Trophoblast cell (in vitro differentiated cells and primary cell): ENCODE data around the gene PDIA5.

Experiments used
- DNase-seq, 2 donors: peaks; one replicate each; pipeline ENCODE4 v3.0.0-alpha.2; 2016
- H2AFZ ChIP-seq: 2 replicates; pipeline ENCODE4 v1.6.1; 2013; ENCODE audit warnings: low read length, moderate library complexity, mild to moderate bottlenecking; ENCODE audit not compliant: insufficient read depth, poor library complexity
- H2AK5ac ChIP-seq: 2 replicates; pipeline ENCODE4 v1.6.1; 2013; ENCODE audit warnings: mild to moderate bottlenecking, low read length
- H2BK120ac ChIP-seq: 2 replicates; pipeline ENCODE4 v1.6.1; 2013; ENCODE audit warnings: low read length, mild to moderate bottlenecking, moderate library complexity; ENCODE audit not compliant: insufficient read depth, poor library complexity
- H2BK12ac ChIP-seq: 2 replicates; pipeline ENCODE4 v1.6.1; 2013; ENCODE audit warnings: mild to moderate bottlenecking, low read length, moderate library complexity
- H2BK5ac ChIP-seq: 2 replicates; pipeline ENCODE4 v1.6.1; 2013; ENCODE audit warnings: low read length, low read depth, moderate library complexity, mild to moderate bottlenecking; ENCODE audit not compliant: poor library complexity
- H3K14ac ChIP-seq: 2 replicates; pipeline ENCODE4 v1.6.1; 2013; ENCODE audit warnings: mild to moderate bottlenecking, low read length
- H3K18ac ChIP-seq: 2 replicates; pipeline ENCODE4 v1.6.1; 2013; ENCODE audit warnings: mild to moderate bottlenecking, low read length
- H3K23ac ChIP-seq: 2 replicates; pipeline ENCODE4 v1.6.1; 2013; ENCODE audit warnings: low read length
- H3K27ac ChIP-seq: 2 replicates; pipeline ENCODE4 v1.5.1; 2013; ENCODE audit warnings: low read depth, mild to moderate bottlenecking, inconsistent platforms, low read length, moderate library complexity
- H3K27me3 ChIP-seq: 2 replicates; pipeline ENCODE4 v1.6.1; 2013; ENCODE audit warnings: inconsistent platforms, mild to moderate bottlenecking, low read length, moderate library complexity; ENCODE audit not compliant: insufficient read depth
- H3K36me3 ChIP-seq, 2 experiments: 1 replicate in 1 of 2; 2 replicates in 1 of 2; pipeline ENCODE4 v1.6.1; 2013; ENCODE audit warnings: low read length in 2 of 2, mild to moderate bottlenecking in 2 of 2, moderate library complexity in 1 of 2; ENCODE audit not compliant: insufficient read depth in 2 of 2, control insufficient read depth in 1 of 2
- H3K4ac ChIP-seq: 2 replicates; pipeline ENCODE4 v1.6.1; 2013; ENCODE audit warnings: low read depth, mild to moderate bottlenecking, low read length, moderate library complexity
- H3K4me1 ChIP-seq, 2 experiments: 1 replicate in 1 of 2; 2 replicates in 1 of 2; pipeline ENCODE4 v1.6.1; 2013; ENCODE audit warnings: low read length in 2 of 2, mild to moderate bottlenecking in 2 of 2, moderate library complexity in 1 of 2; ENCODE audit not compliant: insufficient read depth in 2 of 2, control insufficient read depth in 1 of 2
- H3K4me2 ChIP-seq: 2 replicates; pipeline ENCODE4 v1.6.1; 2013; ENCODE audit warnings: inconsistent platforms, mild to moderate bottlenecking, low read length, moderate library complexity
- H3K4me3 ChIP-seq: 2 replicates; pipeline ENCODE4 v1.5.1; 2013; ENCODE audit warnings: mild to moderate bottlenecking, low read depth, low read length, inconsistent platforms
- H3K79me1 ChIP-seq: one replicate; pipeline ENCODE4 v1.6.1; 2013; ENCODE audit warnings: low read length
- H3K79me2 ChIP-seq: 2 replicates; pipeline ENCODE4 v1.6.1; 2013; ENCODE audit warnings: low read length, mild to moderate bottlenecking; ENCODE audit not compliant: control insufficient read depth, insufficient read depth, poor library complexity
- H3K9ac ChIP-seq: 2 replicates; pipeline ENCODE4 v1.6.1; 2013; ENCODE audit warnings: mild to moderate bottlenecking, low read length
- H3K9me3 ChIP-seq: 2 replicates; pipeline ENCODE4 v1.6.1; 2013; ENCODE audit warnings: low read depth, mild to moderate bottlenecking, control low read depth, inconsistent platforms, low read length; ENCODE audit not compliant: insufficient read depth
- H4K12ac ChIP-seq: 2 replicates; pipeline ENCODE4 v1.6.1; 2013; ENCODE audit warnings: low read depth, mild to moderate bottlenecking, low read length, moderate library complexity
- H4K8ac ChIP-seq: 2 replicates; pipeline ENCODE4 v1.6.1; 2013; ENCODE audit warnings: low read depth, mild to moderate bottlenecking, low read length, moderate library complexity
- H4K91ac ChIP-seq: one replicate; pipeline ENCODE4 v1.6.1; 2013; ENCODE audit warnings: low read depth, mild to moderate bottlenecking, low read length, moderate library complexity
- WGBS: extraction: QIAGEN DNeasy Blood & Tissue Kit; methylation state at CpG from one replicate; pipeline ENCODE4 v1.1.7; 2013; ENCODE audit warnings: missing lambda C conversion rate; ENCODE audit not compliant: insufficient read length, insufficient coverage; ENCODE audit errors: extremely low coverage; 5-methylcytosine and 5-hydroxymethylcytosine counted together

PDIA5 gene

DNA sequence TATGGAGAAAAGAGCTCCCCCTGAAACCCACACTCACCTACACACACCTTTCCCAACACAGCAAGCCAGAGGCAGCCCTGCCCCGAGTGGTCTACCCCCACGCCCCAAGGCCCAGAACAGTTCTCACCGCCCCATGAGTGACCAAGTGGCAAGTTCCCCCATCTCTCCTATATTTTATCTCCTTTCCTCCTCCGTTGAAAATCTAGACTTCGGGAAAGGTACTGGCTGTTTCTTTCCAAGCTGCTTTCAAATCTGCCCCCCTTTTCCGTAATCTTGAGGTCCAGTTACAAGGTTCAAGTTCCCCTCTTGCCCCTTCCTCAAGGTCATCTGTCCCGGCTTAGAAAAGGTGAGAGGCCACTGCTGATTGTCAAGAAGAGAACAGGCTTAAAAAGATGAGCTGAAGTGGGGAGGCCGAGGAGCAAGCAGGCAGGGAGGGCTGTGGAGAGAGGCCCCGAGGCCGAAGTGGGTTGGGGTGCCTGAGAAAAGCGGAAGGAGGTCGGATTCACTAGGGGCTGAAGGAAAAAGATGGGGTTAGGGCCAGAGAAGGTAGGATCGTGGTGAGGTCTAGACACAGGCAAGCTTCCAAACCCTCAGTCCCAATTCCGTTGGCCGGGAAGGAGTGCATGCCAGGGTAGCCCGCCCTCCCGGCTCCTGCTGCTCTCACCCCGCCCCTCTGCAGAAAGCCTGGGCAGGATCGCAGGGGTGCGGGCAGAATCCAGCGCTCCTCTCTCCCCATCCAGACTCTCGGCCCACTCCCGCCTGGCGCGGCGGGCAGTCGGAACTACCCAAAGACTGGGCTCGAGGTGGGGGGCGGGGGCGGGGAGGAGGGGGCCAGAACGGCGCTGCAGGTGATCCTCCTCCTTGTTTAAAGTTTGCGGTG is 40.9 kb upstream of the PDIA5 start:
- DNase-seq: no peak
- H3K27ac ChIP-seq: no peak overlapping the region
- H3K79me1 ChIP-seq: peaks cover 3% of the 10 kb centered on the region
- H3K4me2 ChIP-seq: peak overlapping the region; percentile 85
- no peak overlapping the region for H3K4ac ChIP-seq
- no peak overlapping the region for H2AFZ ChIP-seq
- WGBS: no CpG with 5 or more reads among the region's 33 CpGs
- H3K9ac ChIP-seq: no peak overlapping the region
- H2BK12ac ChIP-seq: no peak overlapping the region
- H4K91ac ChIP-seq: no peak overlapping the region
- H3K79me2 ChIP-seq: no peaks in the 10 kb centered on the region
- H3K18ac ChIP-seq: no peak overlapping the region
- H4K12ac ChIP-seq: no peak overlapping the region
- no peak overlapping the region for H4K8ac ChIP-seq
- no peak overlapping the region for H2BK120ac ChIP-seq
- H3K36me3 ChIP-seq: no peaks in the 10 kb centered on the region
- H3K9me3 ChIP-seq: no peaks in the 10 kb centered on the region
- no peak overlapping the region for H2AK5ac ChIP-seq
- peaks cover 21 to 23% of the 10 kb centered on the region in 2 experiments for H3K4me1 ChIP-seq
- H3K4me3 ChIP-seq: no peak overlapping the region
- H3K27me3 ChIP-seq: peaks cover 31% of the 10 kb centered on the region
- H3K23ac ChIP-seq: no peak overlapping the region
- H3K14ac ChIP-seq: no peak overlapping the region
- no peak overlapping the region for H2BK5ac ChIP-seq

DNA sequence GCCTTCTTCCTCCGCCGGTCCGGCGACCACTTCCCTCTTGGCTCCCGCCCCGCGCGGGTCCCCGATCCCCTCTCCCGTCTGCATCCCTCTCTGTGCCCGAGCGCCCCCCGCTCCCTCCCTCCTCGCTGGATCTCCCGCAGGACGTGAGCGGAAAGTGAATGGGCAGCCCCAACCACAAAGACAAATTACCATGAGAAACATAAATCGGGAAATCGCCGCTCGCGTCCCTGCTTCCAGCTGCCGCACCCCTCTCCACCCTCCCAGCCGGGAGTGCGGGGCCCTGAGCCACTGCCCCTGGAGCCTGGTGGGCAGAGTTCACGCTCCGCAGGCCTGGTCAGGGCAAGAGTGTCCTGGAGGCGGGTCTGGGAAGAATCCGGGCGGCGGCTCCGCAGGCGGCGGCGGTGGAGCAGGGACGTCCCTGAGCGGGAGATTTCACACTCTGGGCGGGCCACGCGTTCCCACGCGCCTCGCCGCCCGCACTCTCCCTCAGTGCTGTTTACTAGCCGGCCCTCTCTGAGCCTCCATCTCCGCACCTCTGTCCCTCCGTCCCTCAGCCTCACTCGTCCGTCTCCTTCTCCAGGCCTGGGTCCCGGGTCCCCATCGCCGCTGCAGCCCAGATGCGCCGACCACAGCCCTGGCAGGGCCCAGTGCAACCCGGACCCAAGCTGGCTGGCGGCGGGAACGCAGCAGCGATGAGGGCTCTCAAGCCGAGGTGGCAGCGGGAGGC is 40.1 kb upstream of the PDIA5 start:
- H3K4me2 ChIP-seq: peak overlapping the region; percentile 85
- no peak overlapping the region for H2BK12ac ChIP-seq
- no CpG with 5 or more reads among the region's 62 CpGs for WGBS
- no peaks in the 10 kb centered on the region for H3K36me3 ChIP-seq
- peak in 1 of 2 donors; percentile 57 for DNase-seq
- H3K4me3 ChIP-seq: peak overlapping the region; percentile 51
- no peak overlapping the region for H3K14ac ChIP-seq
- no peak overlapping the region for H3K4ac ChIP-seq
- H3K4me1 ChIP-seq: peaks cover 15 to 20% of the 10 kb centered on the region in 2 experiments
- H2BK5ac ChIP-seq: no peak overlapping the region
- no peak overlapping the region for H2AK5ac ChIP-seq
- H3K18ac ChIP-seq: no peak overlapping the region
- H4K12ac ChIP-seq: no peak overlapping the region
- no peak overlapping the region for H3K27ac ChIP-seq
- no peak overlapping the region for H2AFZ ChIP-seq
- H3K23ac ChIP-seq: no peak overlapping the region
- H3K79me1 ChIP-seq: peaks cover 3% of the 10 kb centered on the region
- peaks cover 31% of the 10 kb centered on the region for H3K27me3 ChIP-seq
- no peak overlapping the region for H4K8ac ChIP-seq
- no peaks in the 10 kb centered on the region for H3K79me2 ChIP-seq
- H3K9ac ChIP-seq: no peak overlapping the region
- no peak overlapping the region for H4K91ac ChIP-seq
- H2BK120ac ChIP-seq: no peak overlapping the region
- no peaks in the 10 kb centered on the region for H3K9me3 ChIP-seq

DNA sequence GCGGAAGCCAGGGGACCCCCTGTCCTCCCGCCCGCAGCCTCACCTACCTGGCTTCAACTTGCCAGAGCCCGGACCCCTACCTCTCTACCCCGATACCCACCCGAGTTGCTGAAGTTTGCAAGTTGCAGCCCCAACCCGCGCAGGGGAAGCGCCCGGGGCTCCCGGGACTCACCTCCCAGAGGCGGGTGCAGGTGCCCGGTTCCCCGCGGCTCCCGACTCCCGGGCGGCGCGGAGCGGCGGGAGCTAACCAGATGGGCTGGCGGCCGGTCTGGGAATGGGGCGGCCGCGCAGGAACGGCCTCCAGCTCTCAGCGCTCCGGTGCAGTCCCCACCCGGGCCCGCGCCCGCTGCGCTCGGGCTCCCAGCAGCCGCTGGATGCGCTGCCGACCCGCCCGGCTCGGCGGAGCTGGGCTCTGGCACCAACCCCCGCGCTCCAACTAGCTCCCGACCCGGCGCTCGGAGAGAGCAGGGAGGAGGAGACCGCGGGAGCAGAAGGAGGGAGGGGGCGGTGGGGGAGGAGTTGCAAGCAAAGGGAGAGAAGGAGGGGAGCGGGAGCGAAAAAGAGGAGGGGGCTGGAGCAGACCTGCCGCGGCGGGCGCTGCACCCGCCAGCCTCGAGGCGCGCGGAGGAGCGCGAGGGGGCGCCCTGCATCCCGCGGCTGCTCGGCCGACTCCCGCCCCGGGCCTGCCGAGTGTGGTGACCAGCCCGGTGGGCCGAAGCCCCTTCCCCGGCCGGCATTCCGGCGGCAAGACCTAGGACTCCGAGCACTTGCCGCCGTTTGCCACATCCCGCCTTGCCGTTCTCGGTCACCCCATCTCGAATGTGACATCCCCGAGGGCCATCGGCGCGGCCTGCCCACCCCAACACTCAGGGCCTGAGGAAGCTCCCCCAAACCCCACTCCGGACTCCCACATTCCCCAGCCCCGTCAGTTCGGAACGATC is 39.3 kb upstream of the PDIA5 start, which contains the start of gene SEMA5B:
SEMA5B (minus strand) TSS at position 472 of the 941 bp plus-strand sequence. CDS start 66,500 bp downstream, outside the sequence.
- Histone ChIP-seq H3K9me3 (no peaks in the 10 kb centered on the region), H3K79me2 (no peaks in the 10 kb centered on the region), H3K27ac (no peak within 1 kb of the TSS), H3K9ac (peak within 1 kb of the TSS; percentile 28), H3K18ac (no peak within 1 kb of the TSS), H2BK5ac (no peak within 1 kb of the TSS), H3K23ac (no peak within 1 kb of the TSS), H2BK120ac (no peak within 1 kb of the TSS), H3K4me3 (peak within 1 kb of the TSS; percentile 56), H3K79me1 (peaks cover 3% of the 10 kb centered on the region), H4K91ac (no peak within 1 kb of the TSS), H3K36me3 (no peaks in the 10 kb centered on the region), H2AK5ac (no peak within 1 kb of the TSS), H3K4ac (no peak within 1 kb of the TSS), H4K8ac (no peak within 1 kb of the TSS), H3K27me3 (peaks cover 31% of the 10 kb centered on the region), H3K4me1 (peaks cover 15% of the 10 kb centered on the region in 2 experiments), H3K4me2 (peak within 1 kb of the TSS; percentile 85), H2AFZ (peak within 1 kb of the TSS; percentile 67), H3K14ac (no peak within 1 kb of the TSS), H2BK12ac (no peak within 1 kb of the TSS), H4K12ac (no peak within 1 kb of the TSS)
- DNase-seq: peak in 1 of 2 donors; percentile 41
- WGBS: no CpG with 5 or more reads among the region's 94 CpGs
